Breast epithelium (tissue), 3 donors: ENCODE data around the gene ASAH2.
"Not testable (repeated sequence)": the region's sequence is repeated elsewhere in the genome, so short reads cannot be mapped to it uniquely, and the experiment has no call there.

ENCODE experiments used
- CTCF ChIP-seq, 3 donors: fragments of 450-650 bp; IDR thresholded peaks; one replicate each; pipeline ENCODE4 v1.5.1; 2016 to 2017; ENCODE audit warnings: antibody characterized with exemption in 3 of 3, mild to moderate bottlenecking in 3 of 3, moderate library complexity in 3 of 3
- POLR2A ChIP-seq: fragments of 450-650 bp; IDR thresholded peaks from one replicate; pipeline ENCODE4 v1.6.1; 2016; ENCODE audit warnings: antibody characterized with exemption, mild to moderate bottlenecking, moderate library complexity
- POLR2AphosphoS5 ChIP-seq, 3 donors: sonication (generic); formaldehyde crosslinking; IDR thresholded peaks; one replicate each; pipeline ENCODE4 v1.6.1; 2017; ENCODE audit warnings: antibody characterized with exemption in 3 of 3

DNA sequence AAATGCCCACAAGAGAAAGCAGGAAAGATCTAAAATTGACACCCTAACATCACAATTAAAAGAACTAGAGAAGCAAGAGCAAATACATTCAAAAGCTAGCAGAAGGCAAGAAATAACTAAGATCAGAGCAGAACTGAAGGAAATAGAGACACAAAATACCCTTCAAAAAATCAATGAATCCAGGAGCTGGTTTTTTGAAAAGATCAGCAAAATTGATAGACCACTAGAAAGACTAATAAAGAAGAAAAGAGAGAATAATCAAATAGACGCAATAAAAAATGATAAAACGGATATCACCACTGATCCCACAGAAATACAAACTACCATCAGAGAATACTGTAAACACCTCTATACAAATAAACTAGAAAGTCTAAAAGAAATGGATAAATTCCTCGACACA, 16.6 kb upstream of the ASAH2 start:
- TF ChIP-seq CTCF (IDR thresholded peaks at IDR 0.05); POLR2AphosphoS5 (IDR thresholded peaks at IDR 0.05); POLR2A: not testable (repeated sequence)
